GM20000 (cell line): ENCODE measurements around the gene CDC42BPA.

Experiments
- DNase-seq: peaks from one replicate; pipeline ENCODE4 v3.0.0; 2012; ENCODE audit warnings: low spot score
- CTCF ChIP-seq: IDR thresholded peaks from 2 replicates; pipeline ENCODE4 v1.5.1; 2012; ENCODE audit warnings: mild to moderate bottlenecking, control low read depth; ENCODE audit errors: extremely low read depth, missing control alignments

The CDC42BPA gene

GRCh38 chr1:226982451-226983177 is 335.7 kb downstream of the CDC42BPA start:
- DNase-seq = no peak
- TF ChIP-seq CTCF = no peak

- no peak for TF ChIP-seq CTCF
- no peak for DNase-seq
These were observed 336.5 kb downstream of the CDC42BPA start for GRCh38 chr1:226981838-226982237.

- TF ChIP-seq CTCF = no peak
- DNase-seq = no peak
These were observed 336.9 kb downstream of the CDC42BPA start for GRCh38 chr1:226981386-226981817.

GRCh38 chr1:226980565-226981385 is 337.5 kb downstream of the CDC42BPA start:
- DNase-seq = no peak

GRCh38 chr1:226980122-226980560 is 338.2 kb downstream of the CDC42BPA start:
- no peak for TF ChIP-seq CTCF
- DNase-seq = no peak

More at GRCh38 chr1:226980565-226981385, 337.5 kb downstream of the CDC42BPA start:
- TF ChIP-seq CTCF = no peak

- no peak for TF ChIP-seq CTCF
- no peak for DNase-seq
These were observed 338.7 kb downstream of the CDC42BPA start for GRCh38 chr1:226979517-226980121.

GRCh38 chr1:226979115-226979516 is 339.2 kb downstream of the CDC42BPA start:
- DNase-seq = no peak
- no peak for TF ChIP-seq CTCF
